NOMO-1 (cell line): ENCODE measurements around the gene CTNNA2.
"Not testable (repeated sequence)": the region's sequence is repeated elsewhere in the genome, so short reads cannot be mapped to it uniquely, and the experiment has no call there.

Experiments used
- DNase-seq, 2 experiments: peaks; one replicate each; lab custom pipeline; 2025; ENCODE audit not compliant: unreplicated experiment in 2 of 2; lab: John Stamatoyannopoulos, UW

CTNNA2 gene

GRCh38 chr2:80122675-80123074 lies 609.8 kb downstream of the CTNNA2 start:
- DNase-seq, result no peak

DNA sequence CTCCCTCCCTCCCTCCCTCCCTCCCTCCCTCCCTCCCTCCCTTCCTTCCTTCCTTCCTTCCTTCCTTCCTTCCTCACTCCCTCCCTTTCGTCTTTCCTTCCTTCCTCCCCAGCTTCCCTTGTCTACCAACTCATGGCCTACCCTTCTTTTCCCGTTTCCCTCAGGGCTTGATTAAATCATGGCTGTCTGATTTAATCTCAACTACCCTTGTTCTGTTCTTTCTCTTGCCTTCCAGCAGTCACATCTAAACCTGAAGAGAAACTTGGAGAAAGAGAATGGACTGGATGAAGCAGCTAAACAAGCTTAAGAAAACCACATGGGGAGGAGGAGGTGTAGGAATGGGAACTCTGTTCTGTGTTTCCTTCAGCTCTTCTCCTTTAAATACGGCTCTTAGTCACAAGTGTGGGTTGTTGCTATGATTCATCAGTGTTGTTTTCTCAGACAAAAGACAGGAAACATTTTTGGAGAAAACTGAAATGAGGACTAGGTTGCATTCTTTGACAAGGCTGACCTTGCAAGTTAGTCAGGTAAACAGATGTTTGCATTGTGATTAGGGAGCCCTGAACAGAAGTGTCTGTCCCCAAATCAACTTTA lies 613.8 kb downstream of the CTNNA2 start:
- DNase-seq, result no peak

DNA sequence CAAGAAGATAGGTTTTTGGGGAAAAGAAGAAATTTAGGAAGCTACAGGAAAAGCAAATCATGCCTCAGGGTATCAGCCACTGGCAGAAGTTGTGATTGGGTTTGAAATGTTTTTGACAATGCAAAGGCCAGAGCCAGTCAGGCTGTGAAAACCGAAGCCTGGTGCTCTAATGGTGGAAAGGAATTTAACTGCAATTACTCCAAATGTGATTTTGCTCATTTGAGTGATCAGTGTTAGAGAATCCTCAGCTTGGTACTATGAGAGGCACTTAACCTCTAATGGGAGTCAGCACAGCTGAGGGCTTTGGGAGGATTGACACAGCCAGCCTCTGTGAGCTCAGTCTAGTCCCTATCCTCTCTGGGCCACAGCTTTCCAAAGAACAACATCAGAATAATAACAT lies 615.2 kb downstream of the CTNNA2 start:
- no peak for DNase-seq

DNA sequence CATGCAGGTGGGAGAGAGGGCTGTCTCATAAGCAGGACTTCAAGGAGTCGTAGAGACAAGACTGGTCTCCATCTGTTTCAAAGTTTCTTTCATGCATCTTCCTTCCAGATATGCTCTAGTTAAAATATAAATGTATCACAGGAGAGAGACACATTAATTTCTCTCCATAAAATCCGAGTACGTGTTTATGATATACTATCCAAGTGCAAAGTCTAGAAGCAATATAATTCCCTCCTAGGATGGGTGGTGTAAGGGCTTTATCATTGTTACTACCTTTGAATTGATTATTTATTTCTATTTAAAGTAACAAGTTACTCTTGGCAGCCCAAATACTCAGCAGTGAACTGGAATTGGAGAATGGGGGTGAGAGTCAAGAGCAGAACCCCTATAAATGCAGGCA lies 619.4 kb downstream of the CTNNA2 start:
- no peak for DNase-seq

DNA sequence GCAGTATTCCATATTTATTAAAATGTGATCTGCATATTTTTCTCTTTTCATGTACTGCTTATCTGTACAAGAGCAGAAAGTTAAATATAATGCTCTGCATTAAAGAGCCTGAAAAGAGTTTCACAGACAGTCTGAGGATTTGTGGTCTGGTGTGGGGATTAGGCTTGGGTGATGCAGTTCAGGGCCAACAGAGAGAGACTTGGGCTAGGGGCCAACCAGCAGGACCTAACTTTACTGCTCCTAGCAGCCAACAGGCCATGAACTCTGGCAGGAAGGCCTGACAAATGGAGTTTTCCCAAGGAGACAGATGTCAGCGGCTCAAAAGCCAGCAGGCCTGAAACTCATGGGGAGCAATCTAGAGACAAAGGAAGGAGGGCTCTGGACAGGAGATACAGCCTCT lies 622.1 kb downstream of the CTNNA2 start:
- DNase-seq, result no peak

- DNase-seq, result no peak
These were observed 623.5 kb downstream of the CTNNA2 start for GRCh38 chr2:80136338-80136737.

GRCh38 chr2:80139001-80139400 lies 626.1 kb downstream of the CTNNA2 start:
- no peak for DNase-seq

DNA sequence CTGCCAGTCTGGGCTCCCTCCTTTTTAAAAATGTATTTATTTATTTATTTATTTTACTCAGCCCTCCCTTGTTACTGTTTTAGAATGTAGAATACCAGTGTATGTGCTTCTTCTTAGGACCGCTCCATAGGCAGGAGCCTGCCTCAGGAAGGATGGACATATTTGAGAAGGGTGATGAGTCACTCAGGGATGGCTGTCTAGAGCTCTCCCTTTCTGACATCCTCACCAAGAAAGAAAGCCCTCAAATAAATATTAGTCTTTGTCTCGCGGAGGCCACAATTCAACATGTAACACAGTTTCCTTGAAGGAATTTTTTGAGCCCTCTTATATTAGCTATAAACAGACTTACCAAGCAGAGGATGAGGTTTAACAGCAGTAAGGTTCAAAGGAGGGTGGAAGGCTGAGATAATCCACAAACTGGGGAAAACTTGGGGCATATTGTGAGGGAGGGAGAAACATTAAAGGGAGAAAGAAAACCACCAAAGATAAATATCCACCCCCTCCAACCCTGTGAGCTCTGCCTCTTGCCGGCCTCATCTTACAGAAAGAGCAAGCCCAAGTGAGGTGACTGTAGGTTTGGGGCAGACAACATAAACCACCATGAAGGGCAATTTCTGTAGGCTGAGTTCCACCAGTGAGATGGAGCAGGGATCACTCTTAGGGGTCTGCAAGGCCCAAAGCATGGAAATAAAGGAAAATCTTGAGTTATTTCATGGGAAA lies 628.3 kb downstream of the CTNNA2 start:
- DNase-seq, result no peak

DNA sequence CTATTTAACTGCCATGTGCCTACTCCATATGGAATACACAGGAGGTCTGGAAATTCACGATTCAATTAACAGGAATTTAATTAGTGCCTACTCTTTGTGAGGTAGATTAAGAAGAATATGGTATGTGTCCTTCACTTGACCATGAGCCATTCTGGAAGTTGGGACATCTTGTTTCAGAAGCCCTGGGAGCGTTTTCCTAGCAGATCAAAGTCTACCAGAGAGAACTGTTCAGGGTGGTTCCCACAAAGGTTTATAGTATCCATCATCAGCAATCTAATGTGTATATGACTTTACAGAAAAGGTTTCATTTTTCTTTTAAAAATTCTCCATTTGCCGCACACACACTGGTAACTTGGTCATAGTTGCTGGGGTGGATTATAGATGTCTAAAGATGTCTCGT lies 632.6 kb downstream of the CTNNA2 start:
- DNase-seq, result no peak

DNA sequence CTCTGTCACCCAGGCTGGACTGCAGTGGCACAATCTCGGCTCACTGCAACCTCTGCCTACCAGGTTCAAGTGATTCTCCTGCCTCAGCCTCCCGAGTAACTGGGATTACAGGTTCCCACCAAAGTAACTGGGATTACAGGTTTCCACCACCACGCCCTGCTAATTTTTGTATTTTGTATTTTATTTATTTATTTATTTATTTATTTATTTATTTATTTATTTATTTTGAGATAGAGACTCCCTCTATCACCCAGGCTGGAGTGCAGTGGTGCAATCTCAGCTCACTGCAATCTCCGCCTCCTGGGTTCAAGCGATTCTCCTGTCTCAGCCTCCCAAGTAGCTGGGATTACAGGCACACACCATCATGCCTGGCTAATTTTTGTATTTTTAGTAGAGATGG lies 633.9 kb downstream of the CTNNA2 start:
- DNase-seq, result not testable (repeated sequence)

- no peak for DNase-seq
These were observed 634.8 kb downstream of the CTNNA2 start for GRCh38 chr2:80147690-80148089.

DNA sequence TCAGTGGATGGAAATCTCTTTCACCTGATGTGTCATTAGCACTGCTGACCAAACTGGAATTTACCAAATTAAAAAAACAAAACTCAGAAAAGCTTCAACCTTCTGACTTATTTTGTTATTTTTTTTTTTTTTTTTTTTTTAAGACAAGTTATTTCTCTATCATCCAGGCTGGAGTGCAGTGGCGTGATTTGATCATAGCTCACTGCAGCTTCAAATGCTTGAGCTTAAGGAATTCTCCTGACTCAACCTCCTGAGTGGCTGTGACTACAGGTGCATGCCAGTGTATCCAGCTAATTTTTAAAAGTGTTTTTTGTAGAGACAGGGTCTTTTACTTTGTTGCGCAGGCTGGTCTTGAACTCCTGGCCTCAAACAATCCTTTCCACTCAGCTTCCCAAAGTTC lies 636.1 kb downstream of the CTNNA2 start:
- no peak for DNase-seq

DNA sequence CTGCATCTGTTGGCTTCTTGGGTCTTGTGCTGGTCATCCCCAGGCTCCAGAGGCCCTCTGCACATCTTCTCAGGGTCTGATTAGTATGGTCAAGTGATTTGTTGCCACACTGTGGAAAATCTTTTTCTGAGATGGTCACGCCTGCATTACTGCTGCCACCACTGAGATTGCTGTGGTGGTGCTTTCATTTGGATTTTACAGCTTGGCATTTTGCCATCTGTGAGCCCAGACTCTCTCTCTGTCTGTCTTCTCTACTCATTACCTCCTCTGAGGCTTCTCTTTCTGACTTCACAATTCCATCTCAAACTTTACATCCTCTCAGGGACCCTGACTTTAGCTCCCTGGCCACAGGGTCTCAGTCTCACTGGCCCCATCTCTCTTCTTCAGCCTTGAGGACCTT lies 637.1 kb downstream of the CTNNA2 start:
- no peak for DNase-seq

GRCh38 chr2:80151248-80151647 lies 638.4 kb downstream of the CTNNA2 start:
- DNase-seq, result no peak

GRCh38 chr2:80151651-80152050 lies 638.8 kb downstream of the CTNNA2 start:
- DNase-seq, result no peak

- DNase-seq, result no peak
These were observed 640.3 kb downstream of the CTNNA2 start for GRCh38 chr2:80153151-80153550.

DNA sequence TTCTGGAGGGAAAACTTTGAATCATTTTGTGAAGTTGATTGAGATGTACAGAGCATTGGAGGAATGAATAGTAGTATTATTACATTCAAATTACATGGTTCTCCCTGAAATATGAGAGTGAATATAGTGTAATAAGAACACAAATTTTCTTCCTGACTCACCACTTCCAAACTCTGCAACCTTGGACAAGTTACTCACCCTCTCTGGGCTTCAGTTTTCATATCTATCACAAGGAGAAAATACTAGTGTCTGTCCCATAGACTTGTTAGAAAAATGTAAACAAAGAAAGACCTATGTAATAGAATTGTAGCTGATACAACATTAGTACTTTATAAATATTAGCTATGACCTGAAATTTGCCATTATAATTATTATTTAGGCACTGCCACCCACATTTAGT lies 640.9 kb downstream of the CTNNA2 start:
- DNase-seq, result no peak

GRCh38 chr2:80154231-80154915 lies 641.5 kb downstream of the CTNNA2 start:
- DNase-seq, result no peak

DNA sequence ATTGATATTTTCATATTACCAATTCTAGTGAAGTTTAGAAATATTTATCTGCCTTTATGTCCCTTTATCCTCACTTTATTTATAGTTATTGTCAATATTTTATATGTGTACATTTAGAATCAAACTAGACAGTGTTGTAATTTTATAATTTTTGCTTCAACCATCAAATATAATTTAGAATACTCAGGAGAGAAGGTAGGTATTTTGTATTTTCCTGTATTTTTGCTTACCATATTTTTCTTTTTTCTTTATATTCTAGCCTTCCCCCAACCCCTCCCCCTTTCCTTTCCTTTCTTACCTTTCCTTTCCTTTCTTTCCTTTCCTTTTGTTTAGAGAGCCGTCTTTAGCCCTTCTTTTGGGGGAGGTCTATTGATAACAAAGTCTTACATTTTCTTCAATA lies 651.5 kb downstream of the CTNNA2 start:
- no peak for DNase-seq

- no peak for DNase-seq
These were observed 653.8 kb downstream of the CTNNA2 start for GRCh38 chr2:80166483-80167171.

DNA sequence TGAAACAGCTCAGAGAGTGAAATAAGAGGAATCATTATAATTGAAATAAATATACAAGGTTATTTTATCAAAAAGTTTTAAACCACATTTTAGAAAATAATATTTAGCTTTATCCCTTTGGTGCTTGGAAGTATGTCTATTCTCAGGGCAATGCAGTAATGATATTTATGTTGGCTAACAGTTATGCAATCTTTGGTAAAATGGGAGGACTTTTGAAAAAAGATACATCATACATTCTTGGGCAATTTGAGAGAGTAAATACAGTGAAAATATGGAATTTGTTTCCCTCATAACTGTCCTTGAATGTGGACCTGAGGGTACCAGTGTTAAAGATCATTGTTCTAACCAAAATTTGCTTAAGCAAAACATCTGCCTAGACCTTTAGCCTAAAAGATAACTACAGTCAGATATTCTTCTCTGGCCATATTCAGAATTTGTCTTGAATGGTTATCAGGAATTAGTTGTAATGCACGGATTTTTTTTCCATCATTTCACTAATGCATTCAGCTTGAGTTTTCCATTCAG lies 654.5 kb downstream of the CTNNA2 start:
- DNase-seq, result no peak
